Stimulated activated CD4-positive, alpha-beta T cell treated with anti-CD3 and anti-CD28 coated beads, TNF-alpha, amount 100 ng/mL, for 4 hours (primary cell): ENCODE results near the gene PCA3.

ENCODE experiments used
- DNase-seq, 3 experiments: peaks; one replicate each; pipeline ENCODE4 v3.0.0-alpha.2; 2020; ENCODE audit warnings: low read depth in 3 of 3

Gene PCA3

DNA sequence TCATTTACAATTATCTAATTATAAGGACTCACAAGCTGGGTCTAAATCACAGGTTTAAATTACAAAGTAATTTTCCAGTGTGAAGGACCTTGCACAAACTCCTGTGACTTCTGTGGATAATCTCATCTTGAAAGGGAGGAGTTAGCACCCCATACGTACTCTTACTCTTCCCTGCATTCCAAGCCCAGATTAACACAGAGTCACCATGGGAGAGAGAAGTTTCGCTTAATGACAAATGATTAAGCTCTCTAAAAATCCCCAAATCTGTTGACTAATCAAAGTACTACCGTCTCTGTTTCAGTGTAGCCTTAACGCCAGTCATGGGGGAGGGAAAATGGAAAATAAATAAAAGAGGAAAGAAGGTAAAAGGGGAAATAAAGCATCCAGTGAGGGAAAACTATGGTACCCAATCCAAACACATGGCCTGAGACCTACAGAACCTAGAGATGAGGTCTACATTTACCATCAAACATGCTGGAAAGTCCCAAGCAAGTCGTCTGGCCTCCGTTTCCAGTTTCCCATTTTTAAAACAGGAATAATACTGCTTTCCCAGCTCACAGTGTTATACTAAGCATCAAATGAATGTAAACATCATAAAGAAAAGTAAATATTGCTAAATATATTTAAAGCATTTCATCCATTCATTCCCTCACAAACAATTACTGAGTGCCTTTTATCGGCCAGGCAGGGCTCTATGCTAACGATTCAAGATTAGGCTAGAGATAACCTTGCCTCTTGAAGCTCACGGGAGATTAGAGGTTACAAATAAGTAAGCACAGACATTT is 63.2 kb downstream of the PCA3 start:
- DNase-seq = no peak

DNA sequence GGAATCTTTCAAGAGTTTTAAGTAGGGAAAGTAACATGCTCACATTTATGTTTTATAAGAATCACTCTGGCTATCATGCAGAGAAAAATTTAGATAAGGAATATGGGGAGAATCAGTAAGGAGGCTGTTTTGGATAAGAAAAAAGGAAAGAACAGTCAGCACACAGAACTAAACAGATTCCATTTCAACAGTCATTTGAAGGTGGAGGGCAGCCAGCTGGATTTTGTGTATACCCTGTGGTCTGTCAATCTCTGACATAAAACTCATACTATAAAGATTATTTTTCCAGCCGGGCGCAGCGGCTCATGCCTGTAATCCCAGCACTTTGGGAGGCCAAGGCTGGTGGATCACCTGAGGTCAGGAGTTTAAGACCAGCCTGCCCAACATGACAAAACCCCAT is 64.2 kb downstream of the PCA3 start:
- DNase-seq = no peak

DNA sequence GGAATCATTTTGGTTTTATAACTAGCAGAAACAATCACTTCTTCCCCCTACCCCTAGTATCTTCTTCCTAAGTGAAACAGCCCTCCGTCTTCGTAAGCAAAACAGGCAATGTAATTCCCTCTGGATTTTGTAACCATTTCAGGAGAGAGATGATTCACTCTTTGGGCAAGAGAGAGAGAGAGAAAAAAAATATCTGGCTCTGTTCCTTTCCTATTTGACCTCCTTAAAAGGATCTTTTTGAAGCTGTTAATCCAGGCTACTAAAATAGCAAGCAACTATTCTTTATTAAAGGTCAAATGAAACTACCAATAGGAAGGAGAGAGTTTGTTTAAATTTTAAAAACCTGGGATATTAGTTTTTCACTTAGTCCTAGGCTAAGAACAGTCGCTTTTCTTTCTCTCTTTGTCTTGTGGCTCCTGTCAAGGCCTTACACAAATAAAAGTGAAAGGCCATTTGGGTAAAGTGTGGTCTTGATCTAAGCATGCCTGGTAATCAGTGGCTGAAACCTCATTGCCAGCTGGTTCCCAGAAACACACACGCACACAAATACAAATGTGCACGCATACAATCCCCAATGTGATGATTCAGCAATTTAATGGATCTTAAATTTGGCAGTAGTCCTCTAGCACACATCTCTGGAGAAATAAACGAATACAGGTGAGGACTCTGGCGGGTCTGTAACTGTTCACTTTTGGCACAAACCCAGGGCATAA is 71.5 kb downstream of the PCA3 start:
- no peak for DNase-seq
